ENCODE measurements around the gene GOLGA8B. TPM values are rescaled to one million over a fixed set of nuclear protein-coding genes. Genes with fewer than 3 reads are reported as not detected.
"Not testable (repeated sequence)": the region's sequence is repeated elsewhere in the genome, so short reads cannot be mapped to it uniquely, and the experiment has no call there.

GOLGA8B gene
- total and polyA plus RNA-seq, 9 donors: 56.3 to 144 (median 86.1) TPM

DNA sequence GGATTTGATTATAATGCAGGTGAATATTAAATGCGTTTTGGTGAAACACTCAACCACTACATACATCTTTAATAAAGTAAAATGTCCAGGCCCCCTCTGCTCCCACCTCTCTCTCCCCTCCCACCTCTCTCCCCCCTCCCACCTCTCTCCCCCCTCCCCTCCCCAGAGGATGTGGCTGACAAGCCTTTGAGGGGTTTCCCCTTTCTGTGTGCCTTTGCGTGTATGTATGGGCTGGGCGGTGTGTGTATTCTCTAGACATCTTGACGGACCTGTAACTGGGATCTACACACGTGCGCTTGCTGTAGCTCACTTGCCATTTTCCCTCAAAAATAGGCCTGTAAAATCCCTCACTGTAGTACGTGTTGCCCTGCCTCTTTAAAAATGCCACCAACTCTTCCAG lies 28.3 kb downstream of the GOLGA8B start:
- intact Hi-C loops (cut with DNase I); H3K4me1 ChIP-seq (ENCODE audit: insufficient read depth); H3K27ac ChIP-seq; H3K4me3 ChIP-seq; DNase-seq; H3K9me3 ChIP-seq; H3K36me3 ChIP-seq; H3K27me3 ChIP-seq: not testable (repeated sequence)
- 93% methylated on average over 2 of the region's 7 CpGs; no CpG with 5 or more reads in 2 of the 3 donors for WGBS, 3 donors

DNA sequence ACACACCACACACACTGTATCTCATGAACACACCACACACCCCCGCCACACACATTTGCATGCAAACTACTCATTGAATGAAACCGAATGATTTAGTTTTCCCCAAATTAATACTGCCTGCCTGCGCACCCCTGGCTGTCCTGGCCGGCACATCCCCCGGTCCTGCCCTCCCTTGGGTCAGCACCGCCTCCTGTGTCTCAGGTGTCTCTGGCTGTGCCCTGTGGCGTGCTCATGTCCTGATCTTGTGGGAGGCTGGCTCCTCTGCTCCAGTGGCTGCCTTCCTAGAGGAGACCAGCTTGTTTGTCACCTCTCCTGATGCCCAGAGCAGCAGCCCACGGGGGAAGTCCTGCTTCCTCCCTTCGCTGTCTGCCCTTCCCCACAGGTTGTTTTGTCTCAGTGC lies 28.7 kb downstream of the GOLGA8B start:
- DNase-seq; H3K4me3 ChIP-seq; H3K4me1 ChIP-seq (ENCODE audit: insufficient read depth); H3K9me3 ChIP-seq; H3K27ac ChIP-seq; intact Hi-C loops (cut with DNase I); H3K36me3 ChIP-seq; H3K27me3 ChIP-seq: not testable (repeated sequence)
- WGBS, 3 donors: 93% methylated on average over 5 of the region's 9 CpGs; no CpG with 5 or more reads in 2 of the 3 donors

DNA sequence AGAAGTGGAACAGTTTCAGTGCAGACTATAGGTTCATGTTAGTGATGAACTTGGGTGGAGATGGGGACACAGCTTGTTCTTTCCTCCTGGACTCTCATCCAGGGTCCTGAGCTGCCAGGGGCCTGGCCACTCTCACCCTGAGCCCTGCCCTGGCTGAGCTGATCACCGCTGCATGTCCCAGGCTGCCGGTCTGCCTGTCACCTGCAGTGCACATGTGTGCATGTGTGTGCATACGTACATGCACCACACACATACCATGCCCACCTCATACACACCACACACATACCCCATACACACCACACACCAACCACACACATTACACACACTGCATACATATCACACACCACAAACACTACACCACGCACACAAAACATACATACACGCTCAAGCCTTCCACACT lies 29.3 kb downstream of the GOLGA8B start:
- 95 to 96% methylated on average over 3 of the region's 5 CpGs; no CpG with 5 or more reads in 1 of the 3 donors for WGBS, 3 donors

DNA sequence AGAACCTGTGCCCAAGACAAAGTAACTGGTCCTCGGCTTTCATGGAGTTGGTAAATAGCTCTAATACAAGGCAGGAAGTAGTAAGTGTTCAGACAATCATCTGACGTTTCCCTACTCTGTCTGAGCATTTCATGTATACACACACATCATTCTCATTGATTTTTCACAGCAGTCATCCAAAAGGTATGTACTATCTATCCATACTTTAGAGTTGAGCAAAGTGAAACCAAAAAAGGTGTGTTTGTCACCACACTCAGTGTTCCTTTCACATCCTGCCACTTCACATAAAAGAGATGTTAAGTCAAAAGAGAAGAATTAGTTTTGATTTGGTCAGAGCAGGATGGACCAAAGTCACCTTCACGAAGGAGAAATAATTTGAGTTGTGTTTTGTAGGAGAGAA lies 33.3 kb downstream of the GOLGA8B start:
- DNase-seq; H3K27ac ChIP-seq; H3K9me3 ChIP-seq; H3K4me3 ChIP-seq; H3K36me3 ChIP-seq; H3K27me3 ChIP-seq; intact Hi-C loops (cut with DNase I); H3K4me1 ChIP-seq (ENCODE audit: insufficient read depth): not testable (repeated sequence)
- WGBS, 3 donors: no CpG with 5 or more reads among the region's 3 CpGs

More for the DNA sequence above, 29.3 kb downstream of the GOLGA8B start:
- DNase-seq; H3K4me3 ChIP-seq; intact Hi-C loops (cut with DNase I); H3K27ac ChIP-seq; H3K9me3 ChIP-seq; H3K27me3 ChIP-seq; H3K4me1 ChIP-seq (ENCODE audit: insufficient read depth); H3K36me3 ChIP-seq: not testable (repeated sequence)

DNA sequence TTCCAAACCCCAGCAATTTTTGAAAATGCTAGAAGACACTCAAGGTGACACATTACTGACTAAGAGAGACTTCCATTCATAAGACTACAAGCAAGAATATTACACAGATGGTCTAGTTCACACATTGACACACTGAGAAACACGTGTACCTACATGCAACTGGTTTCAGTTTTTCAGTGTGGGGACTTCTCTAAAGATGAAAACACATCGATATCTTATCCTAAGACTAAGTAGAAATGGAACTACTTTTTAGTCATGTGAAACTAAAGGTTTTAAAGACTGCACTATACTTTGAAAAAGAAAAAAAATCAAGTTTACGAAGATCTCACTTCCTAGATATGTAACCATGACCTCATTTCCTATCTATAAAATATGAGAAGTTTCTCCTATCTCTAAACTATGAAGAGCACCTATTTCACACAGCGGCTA lies 34.1 kb downstream of the GOLGA8B start:
- not testable (repeated sequence) for H3K9me3 ChIP-seq, H3K36me3 ChIP-seq

DNA sequence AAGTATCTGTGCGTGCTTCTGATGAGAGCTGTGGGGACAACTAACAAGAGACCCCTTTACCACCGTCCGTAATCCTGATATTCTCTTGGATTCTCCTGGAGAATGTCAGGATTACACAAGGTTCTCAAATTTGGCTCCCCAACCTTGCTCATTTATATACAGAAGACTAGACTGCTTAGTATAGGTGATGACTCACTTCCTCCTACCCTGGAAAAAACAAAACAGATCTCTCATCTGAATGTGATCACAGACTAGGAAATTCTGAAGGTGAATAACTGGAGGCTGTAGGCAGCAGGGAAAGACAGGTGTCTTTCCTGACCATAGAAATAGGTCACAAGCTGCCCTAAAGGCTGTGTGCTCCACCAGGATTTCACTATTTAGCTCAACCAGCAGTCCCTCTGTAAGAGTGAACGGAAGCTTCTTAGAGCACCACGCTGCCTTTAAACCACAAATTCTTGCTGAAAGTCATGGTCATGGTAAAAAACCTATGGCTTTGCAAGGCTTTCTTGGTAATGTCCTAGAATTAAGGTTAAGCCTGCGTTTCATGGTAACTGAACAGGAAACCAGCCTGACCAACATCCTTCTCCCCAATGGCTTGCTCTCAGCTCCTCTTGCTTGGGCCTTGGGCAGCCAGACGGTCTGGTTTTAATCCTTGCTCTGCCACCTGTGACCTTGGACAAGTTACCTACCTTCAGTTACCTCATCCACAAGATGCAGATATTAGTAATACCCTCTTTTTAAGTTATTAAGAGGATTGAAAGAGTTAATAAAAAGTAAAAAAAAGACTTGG lies 39.4 kb downstream of the GOLGA8B start:
- H3K27me3 ChIP-seq; DNase-seq; H3K27ac ChIP-seq; H3K9me3 ChIP-seq; H3K4me3 ChIP-seq; H3K4me1 ChIP-seq (ENCODE audit: insufficient read depth); intact Hi-C loops (cut with DNase I); H3K36me3 ChIP-seq: not testable (repeated sequence)
- WGBS, 3 donors: 100% methylated on average over 1 of the region's 7 CpGs; no CpG with 5 or more reads in 2 of the 3 donors

More for the DNA sequence above, 34.1 kb downstream of the GOLGA8B start:
- H3K27ac ChIP-seq; DNase-seq; intact Hi-C loops (cut with DNase I); H3K27me3 ChIP-seq; H3K4me3 ChIP-seq; H3K4me1 ChIP-seq (ENCODE audit: insufficient read depth): not testable (repeated sequence)
- 90 to 100% (median 95%) methylated on average over 1 to 2 of the region's 4 CpGs for WGBS, 3 donors

DNA sequence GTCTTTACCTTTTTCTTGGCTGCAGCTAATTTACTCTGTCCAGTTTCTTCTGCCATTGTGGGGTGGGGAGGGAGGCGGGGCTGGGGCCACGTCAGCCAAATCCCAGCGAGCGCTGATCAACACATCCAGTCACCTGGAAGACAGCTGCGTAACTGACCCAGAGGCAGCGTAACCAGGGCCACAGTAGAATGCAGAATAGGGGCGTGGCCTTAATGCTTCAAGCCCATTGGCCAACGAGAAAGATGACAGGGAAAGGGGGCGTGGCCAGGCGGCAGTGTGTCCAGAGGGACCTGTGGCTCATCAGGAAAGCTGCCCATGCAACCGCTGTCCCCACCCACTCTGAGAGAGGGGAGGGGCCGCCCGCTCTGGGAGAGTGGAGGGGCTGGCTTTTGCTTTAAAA lies 47.6 kb downstream of the GOLGA8B start:
- intact Hi-C loops (cut with DNase I); H3K4me3 ChIP-seq; DNase-seq; H3K36me3 ChIP-seq; H3K27me3 ChIP-seq; H3K4me1 ChIP-seq (ENCODE audit: insufficient read depth); H3K9me3 ChIP-seq; H3K27ac ChIP-seq: not testable (repeated sequence)
- no CpG with 5 or more reads among the region's 13 CpGs for WGBS, 3 donors

Small RNA genes within 50 kb of the gene (small RNA-seq; reads per million reads assigned to genes)
- gene RF00425: not detected

Other genes with a start within 250 kb of the GOLGA8B start
- 10 to 100 TPM in 5 of 7 donors, 1 to 10 TPM in 2; 7.1 to 13.2 (median 11.4) TPM for gene SLC12A6, start 245.9 kb downstream of the GOLGA8B start, total RNA-seq
- 10 to 100 TPM in 1 of 2 donors, 1 to 10 TPM in 1; 6.9 to 19.7 TPM for gene SLC12A6, start 245.9 kb downstream of the GOLGA8B start, polyA plus RNA-seq
- 100 to 1,000 TPM in 1 of 7 donors, 10 to 100 TPM in 6; 46.5 to 117 (median 53.0) TPM for gene NOP10, start 240.5 kb downstream of the GOLGA8B start, total RNA-seq
- 100 to 1,000 TPM in 1 of 2 donors, 10 to 100 TPM in 1; 96.5 to 189 TPM for gene NOP10, start 240.5 kb downstream of the GOLGA8B start, polyA plus RNA-seq
- gene NUTM1, start 240.3 kb downstream of the GOLGA8B start, total RNA-seq: not detected
- not detected for gene NUTM1, start 240.3 kb downstream of the GOLGA8B start, polyA plus RNA-seq
- 10 to 100 TPM in 6 of 7 donors, 1 to 10 TPM in 1; 8.9 to 44.3 (median 34.4) TPM for gene LPCAT4, start 216.5 kb downstream of the GOLGA8B start, total RNA-seq
- gene LPCAT4, start 216.5 kb downstream of the GOLGA8B start, polyA plus RNA-seq: 10 to 100 TPM; 15.9 to 22.6 TPM
- gene GOLGA8A, start 145.8 kb downstream of the GOLGA8B start, total RNA-seq: 100 to 1,000 TPM in 2 of 7 donors, 10 to 100 TPM in 5; 21.7 to 130 (median 70.1) TPM
- 100 to 1,000 TPM in 1 of 2 donors, 10 to 100 TPM in 1; 69.4 to 113 TPM for gene GOLGA8A, start 145.8 kb downstream of the GOLGA8B start, polyA plus RNA-seq
- not detected for gene GJD2, start 171.3 kb upstream of the GOLGA8B start, total RNA-seq
- not detected for gene GJD2, start 171.3 kb upstream of the GOLGA8B start, polyA plus RNA-seq
- gene ACTC1, start 211.9 kb upstream of the GOLGA8B start, total RNA-seq: 1 to 10 TPM in 3 of 7 donors, under 1 TPM in 2, not detected in 2; 0.59 to 2.9 (median 1.2) TPM
- 10 to 100 TPM in 1 of 2 donors, 1 to 10 TPM in 1; 2.7 to 22.6 TPM for gene ACTC1, start 211.9 kb upstream of the GOLGA8B start, polyA plus RNA-seq

All from ovary (tissue), 9 donors.